RPMI8226 (cell line): ENCODE results near the gene DUSP22.
"Not testable (repeated sequence)": the region's sequence is repeated elsewhere in the genome, so short reads cannot be mapped to it uniquely, and the experiment has no call there.

ENCODE experiments used
- DNase-seq: peaks from one replicate; pipeline ENCODE4 v3.0.0-alpha.2; 2015

Gene DUSP22

GRCh38 chr6:325161-325860 is 33.0 kb downstream of the DUSP22 start:
- not testable (repeated sequence) for DNase-seq

GRCh38 chr6:326066-326465 is 33.8 kb downstream of the DUSP22 start:
- not testable (repeated sequence) for DNase-seq

GRCh38 chr6:326896-327537 is 34.7 kb downstream of the DUSP22 start:
- DNase-seq = no peak

GRCh38 chr6:327538-328116 is 35.3 kb downstream of the DUSP22 start:
- no peak for DNase-seq

- peak; percentile 100 for DNase-seq
These were observed 35.9 kb downstream of the DUSP22 start for GRCh38 chr6:328136-328670.

GRCh38 chr6:328924-329323 is 36.6 kb downstream of the DUSP22 start:
- DNase-seq = peak; percentile 86

- peak; percentile 54 for DNase-seq
These were observed 37.8 kb downstream of the DUSP22 start for GRCh38 chr6:329888-330691.

GRCh38 chr6:330948-331347 is 38.7 kb downstream of the DUSP22 start:
- DNase-seq = no peak

- DNase-seq = no peak
These were observed 39.6 kb downstream of the DUSP22 start for GRCh38 chr6:331622-332521.

GRCh38 chr6:332671-333070 is 40.4 kb downstream of the DUSP22 start:
- no peak for DNase-seq

- DNase-seq = no peak
These were observed 41.2 kb downstream of the DUSP22 start for GRCh38 chr6:333379-334002.

- no peak for DNase-seq
These were observed 42.5 kb downstream of the DUSP22 start for GRCh38 chr6:334536-335510.

GRCh38 chr6:335572-335971 is 43.3 kb downstream of the DUSP22 start:
- no peak for DNase-seq

- DNase-seq = peak; percentile 74
These were observed 44.1 kb downstream of the DUSP22 start for GRCh38 chr6:336159-337114.

GRCh38 chr6:337805-338368 is 45.6 kb downstream of the DUSP22 start:
- DNase-seq = no peak

GRCh38 chr6:338815-339262 is 46.6 kb downstream of the DUSP22 start:
- DNase-seq = no peak

- DNase-seq = no peak
These were observed 47.2 kb downstream of the DUSP22 start for GRCh38 chr6:339480-339879.

- DNase-seq = no peak
These were observed 48.1 kb downstream of the DUSP22 start for GRCh38 chr6:340186-340955.
